ENCODE results near the gene TPSG1.
"Not testable (repeated sequence)": the region's sequence is repeated elsewhere in the genome, so short reads cannot be mapped to it uniquely, and the experiment has no call there.

The TPSG1 gene

GRCh38 chr16:1225051-1225451, at the start of gene TPSG1:
Gene TPSG1, minus strand, starts transcription at chr16:1225268. Its CDS starts 16 bp downstream, at chr16:1225252.
- H3K27ac ChIP-seq, result no peak within 1 kb of the TSS; the same call in 1 of the 2 replicates
- TF ChIP-seq CTCF (conservative IDR thresholded peaks at IDR 0.05), result no peak
- no peak for TF ChIP-seq ZFX (IDR thresholded peaks at IDR 0.05)

- TF ChIP-seq ZFX (IDR thresholded peaks at IDR 0.05), result no peak
- no peak for TF ChIP-seq CTCF (conservative IDR thresholded peaks at IDR 0.05)
Observed at GRCh38 chr16:1274767-1275166, 49.7 kb upstream of the TPSG1 start.

GRCh38 chr16:1273816-1274215, 48.7 kb upstream of the TPSG1 start:
- H3K27ac ChIP-seq, result no peak overlapping the region
- TF ChIP-seq CTCF (conservative IDR thresholded peaks at IDR 0.05) (no peak), ZFX (IDR thresholded peaks at IDR 0.05) (no peak)

More at GRCh38 chr16:1274767-1275166, 49.7 kb upstream of the TPSG1 start:
- H3K27ac ChIP-seq, result no peak overlapping the region

GRCh38 chr16:1272453-1273198, 47.6 kb upstream of the TPSG1 start:
- H3K27ac ChIP-seq, result no peak overlapping the region
- TF ChIP-seq ZFX (IDR thresholded peaks at IDR 0.05) (no peak), CTCF (conservative IDR thresholded peaks at IDR 0.05) (no peak)

- not testable (repeated sequence) for H3K27ac ChIP-seq
Observed at GRCh38 chr16:1271724-1272413, 46.8 kb upstream of the TPSG1 start.

- no peak overlapping the region for H3K27ac ChIP-seq
- TF ChIP-seq CTCF (conservative IDR thresholded peaks at IDR 0.05) (no peak), ZFX (IDR thresholded peaks at IDR 0.05) (no peak)
Observed at GRCh38 chr16:1271380-1271723, 46.3 kb upstream of the TPSG1 start.

GRCh38 chr16:1269418-1269817, 44.4 kb upstream of the TPSG1 start:
- not testable (repeated sequence) for H3K27ac ChIP-seq

GRCh38 chr16:1265826-1266225, 40.8 kb upstream of the TPSG1 start:
- no peak for TF ChIP-seq ZFX (IDR thresholded peaks at IDR 0.05)
- H3K27ac ChIP-seq, result no peak overlapping the region

- TF ChIP-seq CTCF (conservative IDR thresholded peaks at IDR 0.05) (no peak), ZFX (IDR thresholded peaks at IDR 0.05) (no peak)
- no peak overlapping the region for H3K27ac ChIP-seq
Observed at GRCh38 chr16:1265090-1265630, 40.1 kb upstream of the TPSG1 start.
